ENCODE results near the gene HPD.
"Not testable (repeated sequence)": the region's sequence is repeated elsewhere in the genome, so short reads cannot be mapped to it uniquely, and the experiment has no call there.

HPD gene

DNA sequence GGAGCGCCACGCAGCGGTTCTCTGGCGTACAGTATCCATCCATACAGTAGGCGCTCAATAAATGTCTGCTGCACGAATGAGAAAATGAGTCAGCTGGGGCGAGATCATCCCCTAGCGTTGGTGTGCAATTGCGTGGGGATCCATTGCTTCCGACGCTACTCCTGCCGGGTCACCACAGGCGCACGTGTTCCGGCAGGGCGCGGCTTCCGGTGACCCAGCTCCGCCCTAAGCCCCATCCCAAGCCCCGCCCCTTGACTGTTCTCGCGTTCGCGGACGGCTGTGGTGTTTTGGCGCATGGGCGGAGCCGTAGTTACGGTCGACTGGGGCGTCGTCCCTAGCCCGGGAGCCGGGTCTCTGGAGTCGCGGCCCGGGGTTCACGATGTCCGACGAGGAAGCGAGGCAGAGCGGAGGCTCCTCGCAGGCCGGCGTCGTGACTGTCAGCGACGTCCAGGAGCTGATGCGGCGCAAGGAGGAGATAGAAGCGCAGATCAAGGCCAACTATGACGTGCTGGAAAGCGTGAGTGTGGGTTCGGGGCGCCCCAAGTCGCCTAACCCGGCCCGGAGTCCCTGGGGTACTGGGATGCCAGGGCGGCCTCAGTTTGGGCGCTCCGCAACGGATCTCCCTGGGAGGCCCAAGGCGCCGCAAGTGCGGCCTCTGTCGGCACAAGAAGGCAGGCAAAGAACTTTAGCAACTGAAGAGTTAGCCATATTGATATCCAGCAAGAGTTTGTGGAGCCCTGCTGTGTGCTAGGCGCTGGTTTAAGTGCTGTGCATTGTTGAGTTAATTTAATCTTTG lies 30.0 kb upstream of the HPD start, which contains the start of gene PSMD9:
TSS of gene PSMD9 (plus strand) at position 313 of the 796 bp plus-strand sequence. CDS start at position 380, 67 bp downstream.
- peak within 1 kb of the TSS; percentile 95 to 100 for H3K4me3 ChIP-seq (ENCODE audit: low read depth in 1 of 2, low read length in 1 of 2)
- no peaks in the 10 kb centered on the region for H3K27me3 ChIP-seq
- no peaks in the 10 kb centered on the region for H3K9me3 ChIP-seq
- TF ChIP-seq, protein P1, sequence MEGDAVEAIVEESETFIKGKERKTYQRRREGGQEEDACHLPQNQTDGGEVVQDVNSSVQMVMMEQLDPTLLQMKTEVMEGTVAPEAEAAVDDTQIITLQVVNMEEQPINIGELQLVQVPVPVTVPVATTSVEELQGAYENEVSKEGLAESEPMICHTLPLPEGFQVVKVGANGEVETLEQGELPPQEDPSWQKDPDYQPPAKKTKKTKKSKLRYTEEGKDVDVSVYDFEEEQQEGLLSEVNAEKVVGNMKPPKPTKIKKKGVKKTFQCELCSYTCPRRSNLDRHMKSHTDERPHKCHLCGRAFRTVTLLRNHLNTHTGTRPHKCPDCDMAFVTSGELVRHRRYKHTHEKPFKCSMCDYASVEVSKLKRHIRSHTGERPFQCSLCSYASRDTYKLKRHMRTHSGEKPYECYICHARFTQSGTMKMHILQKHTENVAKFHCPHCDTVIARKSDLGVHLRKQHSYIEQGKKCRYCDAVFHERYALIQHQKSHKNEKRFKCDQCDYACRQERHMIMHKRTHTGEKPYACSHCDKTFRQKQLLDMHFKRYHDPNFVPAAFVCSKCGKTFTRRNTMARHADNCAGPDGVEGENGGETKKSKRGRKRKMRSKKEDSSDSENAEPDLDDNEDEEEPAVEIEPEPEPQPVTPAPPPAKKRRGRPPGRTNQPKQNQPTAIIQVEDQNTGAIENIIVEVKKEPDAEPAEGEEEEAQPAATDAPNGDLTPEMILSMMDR (IDR thresholded peaks at IDR 0.05), result peak; percentile 83
- peaks cover 24 to 31% of the 10 kb centered on the region in 2 experiments for H3K4me1 ChIP-seq (ENCODE audit: control insufficient read depth in 1 of 2, insufficient read depth in 1 of 2, low read depth in 1 of 2, low read length in 1 of 2)
- peaks cover 13% of the 10 kb centered on the region for H3K36me3 ChIP-seq
- peak within 1 kb of the TSS; percentile 99 for H3K27ac ChIP-seq

DNA sequence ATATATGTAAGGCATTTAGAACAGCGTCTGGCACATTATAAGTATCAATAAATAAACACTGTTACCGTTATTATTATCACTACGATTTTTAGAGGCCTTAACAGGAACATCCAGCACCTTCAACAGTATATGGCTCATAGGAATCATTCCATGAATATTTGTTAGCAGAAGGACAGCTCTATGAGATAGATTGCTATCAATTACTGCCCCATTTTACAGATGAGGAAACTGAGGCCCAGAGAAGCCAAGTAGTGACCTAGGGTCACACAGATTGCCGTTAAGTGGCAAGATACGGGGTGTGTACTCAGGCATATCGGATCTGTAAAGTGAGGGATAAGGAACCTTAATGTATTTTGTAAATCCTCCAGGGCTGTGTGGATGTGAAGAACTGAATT lies 29.4 kb upstream of the HPD start:
- Histone ChIP-seq H3K4me3 (ENCODE audit: low read depth in 1 of 2, low read length in 1 of 2) (peak overlapping the region; percentile 95 to 100), H3K36me3 (peaks cover 10% of the 10 kb centered on the region), H3K27me3 (no peaks in the 10 kb centered on the region), H3K9me3 (no peaks in the 10 kb centered on the region), H3K27ac (peak overlapping the region; percentile 99), H3K4me1 (ENCODE audit: control insufficient read depth in 1 of 2, insufficient read depth in 1 of 2, low read depth in 1 of 2, low read length in 1 of 2) (peaks cover 24 to 31% of the 10 kb centered on the region in 2 experiments)
- TF ChIP-seq, protein P1 (IDR thresholded peaks at IDR 0.05), result no peak

DNA sequence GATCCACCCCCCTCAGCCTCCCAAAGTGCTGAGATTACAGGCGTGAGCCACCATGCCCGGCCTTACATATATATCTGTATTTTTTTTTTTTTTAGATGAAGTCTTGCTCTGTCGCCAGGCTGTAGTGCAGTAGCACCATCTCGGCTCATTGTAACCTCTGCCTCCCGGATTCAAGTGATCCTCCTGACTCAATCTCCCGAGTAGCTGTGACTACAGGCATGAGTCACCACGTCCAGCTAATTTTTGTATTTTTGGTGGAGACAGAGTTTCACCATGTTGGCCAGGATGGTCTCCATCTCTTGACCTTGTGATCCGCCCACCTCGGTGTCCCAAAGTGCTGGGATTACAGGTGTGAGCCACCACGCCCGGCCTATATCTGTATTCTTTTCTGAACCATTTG lies 26.5 kb upstream of the HPD start:
- peaks cover 20 to 24% of the 10 kb centered on the region in 2 experiments for H3K4me1 ChIP-seq (ENCODE audit: control insufficient read depth in 1 of 2, insufficient read depth in 1 of 2, low read depth in 1 of 2, low read length in 1 of 2)
- not testable (repeated sequence) for H3K4me3 ChIP-seq (ENCODE audit: low read depth in 1 of 2, low read length in 1 of 2); H3K27me3 ChIP-seq; H3K27ac ChIP-seq; H3K36me3 ChIP-seq; H3K9me3 ChIP-seq

DNA sequence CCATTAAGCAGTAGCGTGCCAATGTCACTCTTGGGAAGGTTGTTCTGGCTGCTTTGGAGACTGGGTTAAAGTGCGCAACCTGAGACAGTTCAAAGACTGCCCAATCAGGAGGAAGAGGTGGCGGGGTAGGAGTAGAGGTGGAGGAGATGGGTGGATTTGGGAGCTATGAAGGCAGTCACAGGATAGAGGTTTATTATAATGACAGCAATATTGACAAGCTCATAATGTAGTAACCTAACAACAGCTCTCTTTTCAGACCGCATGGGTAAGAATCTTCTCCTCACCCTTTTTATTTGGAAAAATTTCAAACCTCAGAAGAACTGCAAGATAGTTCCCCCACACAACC lies 24.6 kb upstream of the HPD start:
- Histone ChIP-seq H3K27ac (no peak overlapping the region), H3K4me3 (ENCODE audit: low read depth in 1 of 2, low read length in 1 of 2) (no peak overlapping the region), H3K9me3 (no peaks in the 10 kb centered on the region), H3K36me3 (no peaks in the 10 kb centered on the region), H3K27me3 (no peaks in the 10 kb centered on the region), H3K4me1 (ENCODE audit: control insufficient read depth in 1 of 2, insufficient read depth in 1 of 2, low read depth in 1 of 2, low read length in 1 of 2) (peaks cover 5 to 6% of the 10 kb centered on the region in 2 experiments)
- TF ChIP-seq, protein P1 (IDR thresholded peaks at IDR 0.05), result no peak

DNA sequence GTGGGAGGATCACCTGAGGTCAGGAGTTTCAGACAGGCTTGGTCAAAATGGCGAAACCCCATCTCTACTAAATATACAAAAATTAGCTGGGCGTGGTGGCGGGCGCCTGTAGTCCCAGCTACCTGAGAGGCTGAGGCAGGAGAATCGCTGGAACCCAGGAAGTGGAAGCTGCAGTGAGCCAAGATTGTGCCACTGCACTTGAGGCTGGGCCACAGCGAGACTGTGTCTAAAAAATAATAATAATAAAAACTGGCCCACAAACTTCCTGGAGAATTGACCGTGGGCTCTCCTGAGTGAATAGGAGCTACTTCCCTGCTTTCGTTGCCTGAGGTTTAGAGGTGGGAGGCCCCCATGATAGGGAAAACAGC lies 17.4 kb upstream of the HPD start:
- not testable (repeated sequence) for H3K9me3 ChIP-seq, H3K27me3 ChIP-seq, H3K36me3 ChIP-seq
- peak overlapping the region; percentile 83 for H3K27ac ChIP-seq
- H3K4me3 ChIP-seq (ENCODE audit: low read depth in 1 of 2, low read length in 1 of 2), result peak overlapping the region in 1 of 2 experiments; percentile 10
- H3K4me1 ChIP-seq (ENCODE audit: control insufficient read depth in 1 of 2, insufficient read depth in 1 of 2, low read depth in 1 of 2, low read length in 1 of 2), result peaks cover 54 to 55% of the 10 kb centered on the region in 2 experiments

DNA sequence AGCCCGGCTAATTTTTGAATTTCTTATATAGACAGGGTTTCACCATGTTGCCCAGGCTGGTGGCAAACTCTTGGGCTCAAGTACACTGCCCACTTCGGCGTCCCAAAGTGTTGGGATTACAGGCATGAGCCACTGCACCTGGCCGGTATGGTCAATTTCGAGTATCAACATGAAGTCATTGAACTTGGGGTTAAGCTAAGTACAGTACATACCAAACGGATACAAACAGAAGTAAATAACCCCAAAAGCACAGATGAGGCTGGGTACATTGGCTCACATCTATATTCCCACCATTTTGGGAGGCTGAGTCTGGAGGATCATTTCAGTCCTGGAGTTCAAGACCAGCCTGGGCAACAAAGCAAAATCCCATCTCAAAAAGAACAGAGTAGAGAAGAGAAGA lies 16.9 kb upstream of the HPD start:
- H3K9me3 ChIP-seq, result no peaks in the 10 kb centered on the region
- no peaks in the 10 kb centered on the region for H3K27me3 ChIP-seq
- TF ChIP-seq, protein P1 (IDR thresholded peaks at IDR 0.05), result no peak
- H3K4me3 ChIP-seq (ENCODE audit: low read depth in 1 of 2, low read length in 1 of 2), result no peak overlapping the region
- H3K36me3 ChIP-seq, result no peaks in the 10 kb centered on the region
- peak overlapping the region; percentile 83 for H3K27ac ChIP-seq
- peaks cover 54 to 55% of the 10 kb centered on the region in 2 experiments for H3K4me1 ChIP-seq (ENCODE audit: control insufficient read depth in 1 of 2, insufficient read depth in 1 of 2, low read depth in 1 of 2, low read length in 1 of 2)
